Lower lobe of right lung (tissue), 2 donors: ENCODE results near the gene CNN3. TPM values are rescaled to one million over a fixed set of nuclear protein-coding genes. Genes with fewer than 3 reads are reported as not detected.
A peak's percentile ranks its signal among the peaks of the same experiment; 100 is the strongest.

Experiments
- ATAC-seq, 2 donors: fragments of 200-7000 bp; cut with Tn5 transposase; one replicate each; pipeline ENCODE4 v1.9.1; 2020 to 2022; ENCODE audit warnings: mild to moderate bottlenecking in 2 of 2, moderate library complexity in 2 of 2
- DNase-seq: peaks from one replicate; pipeline ENCODE4 v3.0.0-alpha.2; 2020
- H3K27ac ChIP-seq: fragments of 200-600 bp; one replicate; pipeline ENCODE4 v1.8.0; 2022
- H3K27me3 ChIP-seq: fragments of 200-600 bp; one replicate; pipeline ENCODE4 v1.8.0; 2022; ENCODE audit warnings: low read depth
- H3K36me3 ChIP-seq: fragments of 200-600 bp; one replicate; pipeline ENCODE4 v1.8.0; 2022; ENCODE audit warnings: mild to moderate bottlenecking
- H3K4me1 ChIP-seq: fragments of 200-600 bp; one replicate; pipeline ENCODE4 v1.8.0; 2022
- H3K4me3 ChIP-seq: fragments of 200-600 bp; one replicate; pipeline ENCODE4 v1.8.0; 2022; ENCODE audit warnings: mild to moderate bottlenecking
- H3K9me3 ChIP-seq: fragments of 200-600 bp; one replicate; pipeline ENCODE4 v1.8.0; 2022
- intact Hi-C: fragments of 100-400 bp; cut with DNase I; formaldehyde crosslinking; loops from one replicate; pipeline ENCODE4 v1.11.0; 2022
- total RNA-seq: library from RNA; stranded (reverse); fragmentation: NEBNext Ultra II Directional; extraction: Animal tissue kit (Norgen Biotek cat#: 25700); gene quantifications from one replicate; pipeline ENCODE4 v1.2.1, GENCODE V29; 2021
- TF ChIP-seq, protein P1 (sequence below): fragments of 200-600 bp; IDR thresholded peaks from one replicate; pipeline ENCODE4 v1.8.0; 2022; ENCODE audit warnings: antibody characterized with exemption, mild to moderate bottlenecking
- donor health status: DM: no; HTN: yes; CAD: no; lungs with severe emphysema.

The CNN3 gene
- total RNA-seq, 1 donor from 2014 or later, result 151 TPM

DNA sequence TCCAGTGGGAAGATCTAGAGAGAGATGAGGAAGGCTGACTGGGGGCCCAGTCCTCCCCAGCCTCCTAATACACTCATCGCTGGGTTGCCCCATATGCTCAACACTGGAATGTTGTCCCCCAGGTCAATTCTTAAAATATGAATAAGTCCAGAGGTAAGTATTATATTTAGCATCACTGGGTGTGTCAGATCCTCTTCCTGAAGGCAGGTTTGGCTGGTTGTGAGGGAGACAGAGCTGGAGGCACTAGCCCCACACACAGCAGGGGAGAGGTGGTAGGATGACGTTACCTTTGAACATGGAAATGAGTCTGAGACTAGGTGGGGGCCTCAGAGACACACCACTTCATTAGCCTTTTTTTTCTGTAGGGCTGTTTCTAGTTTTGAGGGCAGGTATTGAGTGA is 64.2 kb downstream of the CNN3 start:
- H3K4me3 ChIP-seq, result no peak overlapping the region
- no peaks in the 10 kb centered on the region for H3K9me3 ChIP-seq
- ATAC-seq (no peak), DNase-seq (no peak)
- intact Hi-C loops, result loop anchor here (10.0 kb wide), 1 partner anchor 62 kb away; the partner anchor contains the start of gene CNN3
- no peaks in the 10 kb centered on the region for H3K27me3 ChIP-seq
- H3K4me1 ChIP-seq, result peaks cover 44% of the 10 kb centered on the region
- no peaks in the 10 kb centered on the region for H3K36me3 ChIP-seq
- H3K27ac ChIP-seq, result peak overlapping the region; percentile 80
- TF ChIP-seq, protein P1, sequence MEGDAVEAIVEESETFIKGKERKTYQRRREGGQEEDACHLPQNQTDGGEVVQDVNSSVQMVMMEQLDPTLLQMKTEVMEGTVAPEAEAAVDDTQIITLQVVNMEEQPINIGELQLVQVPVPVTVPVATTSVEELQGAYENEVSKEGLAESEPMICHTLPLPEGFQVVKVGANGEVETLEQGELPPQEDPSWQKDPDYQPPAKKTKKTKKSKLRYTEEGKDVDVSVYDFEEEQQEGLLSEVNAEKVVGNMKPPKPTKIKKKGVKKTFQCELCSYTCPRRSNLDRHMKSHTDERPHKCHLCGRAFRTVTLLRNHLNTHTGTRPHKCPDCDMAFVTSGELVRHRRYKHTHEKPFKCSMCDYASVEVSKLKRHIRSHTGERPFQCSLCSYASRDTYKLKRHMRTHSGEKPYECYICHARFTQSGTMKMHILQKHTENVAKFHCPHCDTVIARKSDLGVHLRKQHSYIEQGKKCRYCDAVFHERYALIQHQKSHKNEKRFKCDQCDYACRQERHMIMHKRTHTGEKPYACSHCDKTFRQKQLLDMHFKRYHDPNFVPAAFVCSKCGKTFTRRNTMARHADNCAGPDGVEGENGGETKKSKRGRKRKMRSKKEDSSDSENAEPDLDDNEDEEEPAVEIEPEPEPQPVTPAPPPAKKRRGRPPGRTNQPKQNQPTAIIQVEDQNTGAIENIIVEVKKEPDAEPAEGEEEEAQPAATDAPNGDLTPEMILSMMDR, result no peak

- no peak for ATAC-seq
- peaks cover 43% of the 10 kb centered on the region for H3K4me1 ChIP-seq
- no peaks in the 10 kb centered on the region for H3K27me3 ChIP-seq
- intact Hi-C loops, result loop anchor here (5.0 kb wide), 1 partner anchor 183 kb away; no protein-coding TSS in a partner anchor
- H3K36me3 ChIP-seq, result no peaks in the 10 kb centered on the region
- no peak overlapping the region for H3K4me3 ChIP-seq
- H3K9me3 ChIP-seq, result no peaks in the 10 kb centered on the region
- no peak overlapping the region for H3K27ac ChIP-seq
- TF ChIP-seq, protein P1, result no peak
- no peak for DNase-seq
Measured at GRCh38 chr1:94859174-94859573, 67.7 kb downstream of the CNN3 start.

GRCh38 chr1:94858276-94858675 is 68.6 kb downstream of the CNN3 start:
- Histone ChIP-seq H3K36me3 (no peaks in the 10 kb centered on the region), H3K4me1 (peaks cover 34% of the 10 kb centered on the region), H3K4me3 (no peak overlapping the region), H3K27me3 (no peaks in the 10 kb centered on the region), H3K27ac (no peak overlapping the region), H3K9me3 (no peaks in the 10 kb centered on the region)
- DNase-seq (peak; percentile 50), ATAC-seq (peak; percentile 34 to 47)
- TF ChIP-seq, protein P1, result no peak
- intact Hi-C loops, result loop anchor here (5.0 kb wide), 1 partner anchor 184 kb away; no protein-coding TSS in a partner anchor

DNA sequence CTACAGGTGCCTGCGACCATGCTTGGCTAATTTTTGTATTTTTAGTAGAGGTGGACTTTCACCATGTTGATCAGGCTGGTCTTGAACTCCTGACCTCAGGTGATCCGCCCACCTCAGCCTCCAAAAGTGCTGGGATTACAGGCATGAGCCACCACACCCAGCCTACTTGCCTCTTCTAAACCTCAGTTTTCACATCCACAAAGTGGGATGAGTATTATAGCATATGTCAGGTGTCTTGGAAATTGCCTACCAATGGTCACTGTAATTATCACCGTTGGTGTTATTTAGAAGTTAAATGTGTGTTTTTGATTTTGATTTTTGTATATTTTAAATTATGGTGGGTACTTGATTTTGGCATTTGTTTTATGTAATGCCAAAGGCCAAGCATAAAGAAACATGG is 70.0 kb downstream of the CNN3 start:
- Histone ChIP-seq H3K27me3 (no peaks in the 10 kb centered on the region), H3K36me3 (no peaks in the 10 kb centered on the region), H3K27ac (no peak overlapping the region), H3K9me3 (no peaks in the 10 kb centered on the region), H3K4me3 (no peak overlapping the region), H3K4me1 (peaks cover 22% of the 10 kb centered on the region)
- intact Hi-C loops, result loop anchor here (5.0 kb wide), 1 partner anchor 185 kb away; no protein-coding TSS in a partner anchor
- DNase-seq (no peak), ATAC-seq (no peak)
- TF ChIP-seq, protein P1, result no peak

GRCh38 chr1:94856004-94856403 is 70.9 kb downstream of the CNN3 start:
- Histone ChIP-seq H3K4me3 (no peak overlapping the region), H3K27me3 (no peaks in the 10 kb centered on the region), H3K4me1 (peaks cover 22% of the 10 kb centered on the region), H3K36me3 (no peaks in the 10 kb centered on the region), H3K27ac (peak overlapping the region; percentile 75), H3K9me3 (no peaks in the 10 kb centered on the region)
- intact Hi-C loops, result loop anchor here (5.0 kb wide), 1 partner anchor 186 kb away; no protein-coding TSS in a partner anchor
- ATAC-seq (no peak), DNase-seq (no peak)
- TF ChIP-seq, protein P1, result no peak
